OCI-LY1 (cell line): ENCODE measurements around the gene ZNF275.

Source experiments
- EZH2 ChIP-seq: fragments of 200-600 bp; sonication (generic), shearing (Covaris generic); IDR thresholded peaks from 2 replicates; pipeline ENCODE4 v1.8.0; 2017; ENCODE audit warnings: borderline replicate concordance, mixed run types, mild to moderate bottlenecking, antibody characterized with exemption, low read length, moderate library complexity, mixed read lengths
- TF ChIP-seq, protein P1 (sequence below): fragments of 200-600 bp; sonication (generic), shearing (Covaris generic); IDR thresholded peaks from 2 replicates; pipeline ENCODE4 v1.5.1; 2017; ENCODE audit warnings: mild to moderate bottlenecking, antibody characterized with exemption, low read length, moderate library complexity, mixed read lengths

DNA sequence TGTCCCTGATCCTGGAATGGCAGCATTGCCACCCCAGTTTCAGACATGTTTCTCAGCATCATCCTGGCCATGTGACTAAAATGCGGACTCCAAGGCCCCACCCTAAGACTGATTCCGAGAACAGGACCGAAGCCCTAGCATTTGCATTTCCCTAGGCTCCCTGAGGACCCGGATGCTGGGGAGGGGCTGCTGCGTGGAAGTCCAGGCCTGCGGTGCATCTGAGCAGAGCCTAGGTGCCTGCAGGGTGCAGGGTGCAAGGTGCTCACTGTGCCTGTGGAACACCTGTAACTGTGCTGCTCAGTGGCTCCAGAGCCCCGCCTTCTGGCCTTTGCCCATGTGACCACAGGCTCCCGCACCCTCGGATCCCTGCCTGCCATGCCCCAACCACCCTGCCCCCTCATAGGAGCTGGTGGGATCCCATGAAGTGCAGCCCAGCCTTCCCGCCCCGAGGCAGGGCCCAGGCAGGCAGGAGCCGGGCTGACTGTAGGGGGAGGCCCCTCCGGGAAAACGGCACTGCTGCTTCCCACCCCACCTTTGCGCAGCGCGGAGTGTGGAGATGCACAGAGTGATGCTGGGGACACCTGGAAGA is 27.3 kb upstream of the ZNF275 start:
- TF ChIP-seq, protein P1, sequence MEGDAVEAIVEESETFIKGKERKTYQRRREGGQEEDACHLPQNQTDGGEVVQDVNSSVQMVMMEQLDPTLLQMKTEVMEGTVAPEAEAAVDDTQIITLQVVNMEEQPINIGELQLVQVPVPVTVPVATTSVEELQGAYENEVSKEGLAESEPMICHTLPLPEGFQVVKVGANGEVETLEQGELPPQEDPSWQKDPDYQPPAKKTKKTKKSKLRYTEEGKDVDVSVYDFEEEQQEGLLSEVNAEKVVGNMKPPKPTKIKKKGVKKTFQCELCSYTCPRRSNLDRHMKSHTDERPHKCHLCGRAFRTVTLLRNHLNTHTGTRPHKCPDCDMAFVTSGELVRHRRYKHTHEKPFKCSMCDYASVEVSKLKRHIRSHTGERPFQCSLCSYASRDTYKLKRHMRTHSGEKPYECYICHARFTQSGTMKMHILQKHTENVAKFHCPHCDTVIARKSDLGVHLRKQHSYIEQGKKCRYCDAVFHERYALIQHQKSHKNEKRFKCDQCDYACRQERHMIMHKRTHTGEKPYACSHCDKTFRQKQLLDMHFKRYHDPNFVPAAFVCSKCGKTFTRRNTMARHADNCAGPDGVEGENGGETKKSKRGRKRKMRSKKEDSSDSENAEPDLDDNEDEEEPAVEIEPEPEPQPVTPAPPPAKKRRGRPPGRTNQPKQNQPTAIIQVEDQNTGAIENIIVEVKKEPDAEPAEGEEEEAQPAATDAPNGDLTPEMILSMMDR: no peak
- TF ChIP-seq EZH2: no peak
